Left ventricle myocardium inferior (tissue), 1 donor: ENCODE results near the gene SMPX. TPM values are rescaled to one million over a fixed set of nuclear protein-coding genes. Genes with fewer than 3 reads are reported as not detected.

Experiments used
- DNase-seq: peaks from one replicate; pipeline ENCODE4 v3.0.0-alpha.2; 2020
- H3K27ac ChIP-seq: fragments of 200-600 bp; replicated peaks from 2 replicates; pipeline ENCODE4 v1.8.0; 2021
- H3K27me3 ChIP-seq: fragments of 200-600 bp; 2 replicates; pipeline ENCODE4 v1.8.0; 2021; ENCODE audit warnings: low read depth
- H3K36me3 ChIP-seq: fragments of 200-600 bp; 2 replicates; pipeline ENCODE4 v1.8.0; 2021
- H3K4me1 ChIP-seq: fragments of 200-600 bp; 2 replicates; pipeline ENCODE4 v1.8.0; 2021
- H3K4me3 ChIP-seq: fragments of 200-600 bp; 2 replicates; pipeline ENCODE4 v1.8.0; 2021; ENCODE audit warnings: mild to moderate bottlenecking, moderate library complexity
- H3K9me3 ChIP-seq: fragments of 200-600 bp; replicated peaks from 2 replicates; pipeline ENCODE4 v1.8.0; 2021
- intact Hi-C: fragments of 100-400 bp; cut with micrococcal nuclease; formaldehyde crosslinking; loops from one replicate; pipeline ENCODE4 v1.11.0; 2022
- total RNA-seq: library from RNA; stranded (reverse); fragmentation: NEBNext Ultra II Directional; extraction: Animal tissue kit (Norgen Biotek cat#: 25700); gene quantifications from one replicate; pipeline ENCODE4 v1.2.1, GENCODE V29; 2021
- TF ChIP-seq, protein P1 (sequence below): fragments of 200-600 bp; IDR thresholded peaks from 2 replicates; pipeline ENCODE4 v1.8.0; 2021; ENCODE audit warnings: antibody characterized with exemption, mild to moderate bottlenecking, borderline replicate concordance
- donor health status: DM: no; HTN: yes; CAD: no; lungs with severe emphysema.

Gene SMPX
- total RNA-seq, 1 donor from 2014 or later, result 726 TPM

DNA sequence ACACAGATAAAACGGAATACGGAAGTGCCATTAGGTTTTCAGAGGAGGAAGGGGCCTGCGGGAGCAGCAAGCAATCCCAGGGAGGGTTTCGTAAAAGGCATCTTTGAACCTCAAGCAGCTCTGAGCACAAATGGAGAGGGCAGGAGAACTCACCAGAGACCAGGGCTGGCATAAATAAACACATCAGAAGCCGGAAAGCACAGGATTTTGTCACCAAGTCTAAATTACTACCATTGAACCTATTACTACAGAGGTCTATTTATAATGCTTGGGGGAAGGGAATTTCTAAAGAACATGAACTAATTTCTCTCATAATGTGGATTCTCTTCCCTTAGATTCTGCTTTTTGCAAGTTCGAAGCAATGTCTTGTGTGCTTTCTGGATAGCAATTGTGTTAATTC is 41.9 kb upstream of the SMPX start:
- Histone ChIP-seq H3K27me3 (no peaks in the 10 kb centered on the region), H3K27ac (peak overlapping the region; percentile 67), H3K4me3 (no peak overlapping the region), H3K4me1 (no peaks in the 10 kb centered on the region), H3K36me3 (no peaks in the 10 kb centered on the region), H3K9me3 (no peaks in the 10 kb centered on the region)
- TF ChIP-seq, protein P1, sequence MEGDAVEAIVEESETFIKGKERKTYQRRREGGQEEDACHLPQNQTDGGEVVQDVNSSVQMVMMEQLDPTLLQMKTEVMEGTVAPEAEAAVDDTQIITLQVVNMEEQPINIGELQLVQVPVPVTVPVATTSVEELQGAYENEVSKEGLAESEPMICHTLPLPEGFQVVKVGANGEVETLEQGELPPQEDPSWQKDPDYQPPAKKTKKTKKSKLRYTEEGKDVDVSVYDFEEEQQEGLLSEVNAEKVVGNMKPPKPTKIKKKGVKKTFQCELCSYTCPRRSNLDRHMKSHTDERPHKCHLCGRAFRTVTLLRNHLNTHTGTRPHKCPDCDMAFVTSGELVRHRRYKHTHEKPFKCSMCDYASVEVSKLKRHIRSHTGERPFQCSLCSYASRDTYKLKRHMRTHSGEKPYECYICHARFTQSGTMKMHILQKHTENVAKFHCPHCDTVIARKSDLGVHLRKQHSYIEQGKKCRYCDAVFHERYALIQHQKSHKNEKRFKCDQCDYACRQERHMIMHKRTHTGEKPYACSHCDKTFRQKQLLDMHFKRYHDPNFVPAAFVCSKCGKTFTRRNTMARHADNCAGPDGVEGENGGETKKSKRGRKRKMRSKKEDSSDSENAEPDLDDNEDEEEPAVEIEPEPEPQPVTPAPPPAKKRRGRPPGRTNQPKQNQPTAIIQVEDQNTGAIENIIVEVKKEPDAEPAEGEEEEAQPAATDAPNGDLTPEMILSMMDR, result no peak
- DNase-seq, result no peak
- intact Hi-C loops, result no loop called here

DNA sequence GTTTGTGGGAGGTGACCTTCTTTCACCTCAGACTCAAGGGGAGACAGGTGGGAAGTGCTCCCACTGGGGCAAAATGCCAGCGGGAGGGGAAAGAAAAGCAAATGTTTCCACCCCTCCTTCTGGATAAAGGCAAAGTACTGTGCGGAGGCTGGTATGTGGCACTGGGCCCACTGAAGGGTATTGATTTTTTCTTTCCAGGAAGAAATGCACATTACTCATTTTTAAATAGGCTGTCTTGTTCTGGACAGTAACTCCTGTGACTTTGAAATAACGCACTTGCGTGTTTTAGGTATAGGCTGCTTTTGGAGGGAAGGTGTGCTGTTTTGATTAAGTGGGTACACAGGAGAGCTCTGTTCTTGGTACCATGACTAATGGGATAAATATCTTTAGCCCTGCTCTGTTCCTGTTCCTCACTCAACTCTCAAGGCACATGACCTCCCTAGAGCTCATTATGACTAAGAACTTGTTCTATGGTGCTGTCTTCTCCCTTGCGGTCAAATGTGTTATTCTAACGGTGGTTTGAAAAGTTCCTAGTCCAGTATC is 40.8 kb upstream of the SMPX start:
- Histone ChIP-seq H3K9me3 (no peaks in the 10 kb centered on the region), H3K36me3 (no peaks in the 10 kb centered on the region), H3K27me3 (no peaks in the 10 kb centered on the region), H3K4me1 (no peaks in the 10 kb centered on the region), H3K4me3 (no peak overlapping the region), H3K27ac (peak overlapping the region; percentile 67)
- no peak for DNase-seq
- intact Hi-C loops, result no loop called here
- TF ChIP-seq, protein P1, result no peak

DNA sequence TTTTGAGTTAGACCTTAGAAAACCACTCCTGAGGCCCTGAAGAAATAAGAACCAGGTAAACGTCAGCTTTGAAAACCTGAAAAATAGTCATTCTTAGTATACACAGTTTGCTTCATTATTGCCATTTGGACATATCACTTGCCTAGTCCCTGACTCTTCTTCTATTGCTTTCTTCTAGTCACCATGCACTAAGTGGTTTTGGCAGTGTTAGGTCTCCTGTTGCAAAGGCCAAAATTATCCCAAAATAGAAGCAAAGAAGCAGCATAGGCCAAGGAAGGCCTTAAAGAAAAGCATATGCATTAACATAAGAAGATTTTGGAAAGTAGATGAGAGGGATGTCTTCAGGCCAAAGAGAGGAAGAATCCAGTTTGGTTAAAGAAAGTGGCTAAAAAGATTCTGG is 24.1 kb upstream of the SMPX start:
- H3K4me1 ChIP-seq, result no peaks in the 10 kb centered on the region
- H3K27me3 ChIP-seq, result no peaks in the 10 kb centered on the region
- H3K4me3 ChIP-seq, result no peak overlapping the region
- intact Hi-C loops, result no loop called here
- peak overlapping the region; percentile 8 for H3K27ac ChIP-seq
- no peaks in the 10 kb centered on the region for H3K36me3 ChIP-seq
- DNase-seq, result no peak
- TF ChIP-seq, protein P1, result no peak
- no peaks in the 10 kb centered on the region for H3K9me3 ChIP-seq

DNA sequence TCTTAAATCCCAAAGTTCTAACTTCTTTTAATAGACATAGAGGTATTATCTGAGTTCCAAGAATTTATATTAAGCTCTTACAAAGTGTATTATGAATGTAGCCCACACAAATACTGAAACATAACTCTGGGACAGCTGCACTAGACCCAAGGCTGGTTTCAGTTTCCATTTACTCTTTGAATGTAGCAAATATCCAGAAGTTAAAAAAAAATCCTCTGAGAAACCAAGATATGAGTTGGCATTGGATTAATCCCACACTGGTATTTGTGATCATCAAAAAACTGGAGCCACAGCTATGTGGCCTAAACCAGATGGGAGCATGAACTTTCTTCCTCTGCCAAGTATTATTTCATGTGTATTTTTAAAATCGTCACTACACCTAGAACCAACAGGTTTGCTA is 23.6 kb upstream of the SMPX start:
- DNase-seq, result no peak
- Histone ChIP-seq H3K4me3 (no peak overlapping the region), H3K27ac (peak overlapping the region; percentile 8), H3K4me1 (no peaks in the 10 kb centered on the region), H3K9me3 (no peaks in the 10 kb centered on the region), H3K36me3 (no peaks in the 10 kb centered on the region), H3K27me3 (no peaks in the 10 kb centered on the region)
- intact Hi-C loops, result no loop called here
- TF ChIP-seq, protein P1, result no peak

DNA sequence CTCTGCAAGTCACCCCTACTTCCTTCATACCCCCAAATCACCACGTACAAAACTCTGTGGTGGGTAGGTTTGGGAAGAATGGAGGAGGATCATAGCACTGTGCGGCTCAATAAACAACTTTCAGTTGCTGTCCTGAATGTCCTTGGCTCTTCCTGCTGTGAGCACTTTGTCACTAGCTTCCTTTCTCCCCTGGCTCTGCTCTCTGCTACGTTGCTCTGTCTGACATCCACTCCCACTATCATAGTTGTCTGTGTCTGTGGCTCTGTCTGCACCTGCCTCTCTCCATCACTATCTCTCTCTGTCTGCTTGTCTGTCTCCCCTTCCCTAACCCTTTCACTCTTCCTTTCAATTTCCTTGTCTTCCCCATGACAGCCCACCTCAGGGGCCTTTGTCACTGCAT is 21.2 kb upstream of the SMPX start:
- no peaks in the 10 kb centered on the region for H3K4me1 ChIP-seq
- intact Hi-C loops, result no loop called here

More for the DNA sequence above, 21.2 kb upstream of the SMPX start:
- no peak overlapping the region for H3K4me3 ChIP-seq
- peak overlapping the region; percentile 8 for H3K27ac ChIP-seq
- no peaks in the 10 kb centered on the region for H3K27me3 ChIP-seq
- no peaks in the 10 kb centered on the region for H3K36me3 ChIP-seq
- DNase-seq, result no peak
- TF ChIP-seq, protein P1, result no peak
- no peaks in the 10 kb centered on the region for H3K9me3 ChIP-seq
